NCI-H2081 treated with DMSO at 0.1 percent for 48 hours (cell line): ENCODE results near the gene ASNS.

Source experiments
- DNase-seq: peaks from one replicate; lab custom pipeline; 2025; lab: John Stamatoyannopoulos, UW

ASNS gene

DNA sequence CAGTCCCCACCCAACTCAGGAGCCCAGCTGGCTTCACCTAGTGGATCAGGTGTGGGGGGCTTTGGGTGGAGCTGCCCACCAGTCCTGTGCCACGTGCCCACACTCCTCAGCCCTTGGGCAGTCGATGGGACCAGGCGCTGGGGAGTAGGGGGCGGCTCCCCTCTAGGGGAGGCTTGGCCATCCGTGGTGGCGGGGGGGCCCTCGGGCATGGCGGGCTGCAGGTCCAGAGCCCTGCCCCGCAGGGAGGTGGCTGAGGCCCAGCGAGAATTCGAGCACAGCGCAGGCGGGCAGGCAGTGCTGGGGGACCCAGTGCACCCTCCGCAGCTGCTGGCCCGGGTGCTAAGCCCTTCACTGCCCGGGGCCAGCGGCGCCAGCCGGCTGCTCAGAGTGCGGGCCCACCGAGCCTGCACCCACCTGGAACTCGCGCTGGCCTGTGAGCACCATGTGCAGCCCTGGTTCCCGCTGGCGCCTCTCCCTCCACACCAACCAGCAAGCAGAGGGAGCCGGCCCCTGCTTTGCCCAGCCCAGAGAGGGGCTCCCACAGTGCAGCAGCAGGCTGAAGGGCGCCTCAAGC, 29.3 kb downstream of the ASNS start:
- DNase-seq: no peak

DNA sequence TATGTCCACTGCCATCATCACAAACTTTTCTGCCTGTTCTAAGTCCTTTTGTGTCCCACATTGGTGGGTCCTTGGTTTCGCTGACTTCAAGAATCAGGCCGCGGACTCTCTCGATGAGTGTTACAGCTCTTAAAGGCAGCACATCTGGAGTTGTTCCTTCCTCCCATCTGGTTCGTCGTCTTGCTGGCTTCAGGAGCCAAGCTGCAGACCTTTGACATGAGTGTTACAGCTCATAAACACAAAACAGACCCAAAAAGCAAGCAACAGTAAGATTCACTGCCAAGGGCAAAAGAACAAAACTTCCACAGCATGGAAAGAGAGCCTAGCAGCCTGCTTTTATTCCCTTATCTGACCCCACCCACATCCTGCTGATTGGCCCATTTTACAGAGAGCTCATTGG, 30.2 kb downstream of the ASNS start:
- DNase-seq: no peak

DNA sequence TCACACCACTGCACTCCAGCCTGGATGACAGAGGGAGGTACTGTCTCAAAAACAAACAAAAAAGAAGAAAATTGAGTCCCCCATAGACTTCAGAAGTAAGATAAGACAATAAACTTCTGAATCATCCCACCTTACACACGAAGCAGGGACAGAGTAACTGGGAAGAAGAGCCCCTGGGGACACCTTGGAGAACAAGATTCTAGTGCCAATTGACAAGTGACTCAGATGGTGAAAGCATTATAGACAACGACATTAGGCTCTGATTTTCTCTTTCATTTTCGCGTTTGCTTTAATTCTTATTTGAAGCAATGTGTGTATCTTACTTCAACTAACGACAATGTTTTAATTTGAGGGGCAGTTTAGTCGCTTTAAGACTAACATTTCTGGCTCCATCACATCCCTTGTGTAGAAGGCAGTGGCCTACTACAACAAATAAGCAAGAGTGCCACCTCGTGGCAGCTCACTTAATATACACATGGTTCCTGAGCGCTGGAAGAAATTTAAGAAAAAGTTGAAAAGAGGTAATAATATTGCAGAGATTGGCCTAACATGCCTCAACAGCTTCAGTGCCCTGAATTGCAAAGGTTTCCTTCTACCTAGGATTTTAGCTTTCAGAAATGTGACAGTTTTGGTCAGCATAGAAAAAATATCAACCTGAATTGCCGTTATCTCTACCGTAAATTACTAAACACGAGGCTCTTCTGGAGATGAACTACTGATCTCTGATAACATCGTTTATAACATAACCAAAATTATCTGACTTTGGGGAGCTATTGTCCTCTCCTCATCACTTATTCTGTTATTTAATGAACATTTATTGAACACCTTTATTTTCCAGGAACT, 36.7 kb downstream of the ASNS start:
- DNase-seq: peak; percentile 29

DNA sequence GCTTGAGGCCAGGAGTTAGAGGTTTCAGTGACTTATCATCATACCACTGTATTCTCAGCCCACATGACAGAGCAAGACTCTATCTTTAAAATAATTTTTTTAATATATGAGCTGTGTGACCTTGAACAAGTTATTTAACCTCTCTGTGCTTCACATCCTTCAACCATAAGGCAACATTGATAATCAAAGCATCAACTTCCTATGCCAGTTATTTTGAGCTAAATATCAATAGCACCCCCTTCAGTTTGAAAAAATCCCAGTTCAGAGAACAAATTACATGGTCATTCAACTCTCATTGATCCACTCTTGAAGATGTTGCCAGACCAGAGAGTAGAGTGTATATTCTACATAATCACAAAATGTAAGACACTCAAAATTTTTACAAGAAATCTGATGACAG, 53.0 kb downstream of the ASNS start:
- DNase-seq: peak; percentile 31

DNA sequence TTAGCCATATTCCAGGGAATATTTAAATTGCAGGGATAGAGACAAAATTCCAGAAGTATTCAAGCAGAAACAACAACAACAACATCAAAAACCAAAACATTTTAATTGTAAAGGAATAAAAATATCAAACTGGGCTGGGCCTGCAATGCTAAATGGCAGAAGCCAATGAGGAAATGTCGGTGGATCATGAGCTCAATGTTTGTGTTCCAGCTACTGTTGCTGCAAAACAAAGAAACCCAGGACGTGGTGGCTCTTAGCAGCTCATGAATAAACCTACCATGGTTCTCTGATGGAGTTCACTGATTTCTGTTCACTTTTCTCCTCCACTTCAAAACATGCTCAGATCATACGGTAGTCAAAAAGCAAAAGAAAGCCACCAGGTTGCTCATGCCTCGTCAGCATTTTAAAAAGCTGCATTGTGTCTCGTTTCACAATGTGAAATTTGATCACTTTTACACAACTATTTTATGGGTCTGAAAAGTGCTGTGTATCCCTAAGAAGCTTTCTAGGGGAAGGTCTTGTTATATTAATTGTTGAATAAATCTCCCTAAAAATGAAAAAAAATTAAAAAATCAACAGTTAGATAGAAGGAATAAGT, 54.0 kb downstream of the ASNS start:
- DNase-seq: no peak
